Measurements from ENCODE around the gene ADARB2.

- TF ChIP-seq CTCF (IDR thresholded peaks at IDR 0.05; ENCODE audit: poor library complexity): no peak
- no peak for TF ChIP-seq EZH2 (IDR thresholded peaks at IDR 0.05; ENCODE audit: borderline replicate concordance)
Observed at GRCh38 chr10:1653321-1653720, 84.0 kb downstream of the ADARB2 start.

Measured in hepatocyte (in vitro differentiated cells).